Measurements from ENCODE around the gene TM4SF1.

The TM4SF1 gene

DNA sequence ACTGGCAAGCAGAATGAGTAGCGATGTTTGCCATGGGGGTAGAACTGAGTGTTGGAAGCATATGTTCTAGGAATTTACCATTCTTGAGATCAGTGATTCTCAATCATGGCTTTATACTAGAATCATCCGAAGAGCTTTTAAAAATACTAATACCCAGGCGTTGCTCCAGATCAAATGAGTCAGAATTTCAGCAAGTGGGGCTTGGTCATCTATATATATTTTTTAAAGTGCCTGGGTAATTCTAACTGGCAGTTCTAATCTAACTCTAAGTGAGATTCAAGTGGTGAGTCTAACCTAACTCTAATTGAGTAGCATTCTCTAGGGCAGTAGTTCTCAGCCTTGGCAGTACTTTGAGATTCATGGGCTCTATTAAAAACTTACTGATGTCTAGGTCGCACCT, 20.8 kb downstream of the TM4SF1 start:
- no peak for DNase-seq (ENCODE audit: extremely low read depth, low read depth)
- TF ChIP-seq CTCF (IDR thresholded peaks at IDR 0.05; ENCODE audit: low read depth, low read length) = no peak

GRCh38 chr3:149356044-149356592, 21.3 kb downstream of the TM4SF1 start:
- TF ChIP-seq CTCF (IDR thresholded peaks at IDR 0.05; ENCODE audit: low read depth, low read length) = no peak
- DNase-seq (ENCODE audit: extremely low read depth, low read depth) = no peak

DNA sequence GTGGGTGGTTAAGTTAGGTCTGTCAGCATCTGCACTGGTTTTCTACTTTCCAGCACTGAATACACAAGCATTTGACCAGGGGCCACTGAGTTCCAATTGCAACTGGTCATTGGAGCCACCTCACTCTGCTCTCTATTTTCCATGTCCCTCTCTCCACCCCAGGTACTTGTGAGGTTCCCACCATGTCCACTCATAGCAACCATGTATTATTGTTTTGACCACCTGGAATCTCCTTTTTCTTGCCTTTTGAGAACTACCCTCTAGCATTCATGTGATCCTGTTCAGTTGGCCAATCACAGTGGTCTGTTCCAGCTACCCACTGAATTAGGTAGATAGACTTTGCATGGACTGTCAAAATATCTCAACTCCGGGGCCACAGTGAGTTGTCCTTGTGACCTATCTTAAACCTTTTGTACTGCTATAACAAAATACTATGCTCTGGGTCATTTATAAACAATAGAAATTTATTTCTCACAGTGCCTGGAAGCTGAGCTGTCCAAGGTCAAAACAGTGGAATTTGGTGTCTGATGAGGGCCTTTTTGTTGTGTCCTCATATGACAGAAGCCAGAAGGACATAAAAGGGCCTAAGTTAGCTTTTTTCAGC, 23.8 kb downstream of the TM4SF1 start:
- TF ChIP-seq CTCF (IDR thresholded peaks at IDR 0.05; ENCODE audit: low read depth, low read length) = no peak
- DNase-seq (ENCODE audit: extremely low read depth, low read depth) = no peak

- peak; percentile 64 for TF ChIP-seq CTCF (IDR thresholded peaks at IDR 0.05; ENCODE audit: low read depth, low read length)
- no peak for DNase-seq (ENCODE audit: extremely low read depth, low read depth)
These were observed 24.9 kb downstream of the TM4SF1 start for GRCh38 chr3:149352556-149352955.

DNA sequence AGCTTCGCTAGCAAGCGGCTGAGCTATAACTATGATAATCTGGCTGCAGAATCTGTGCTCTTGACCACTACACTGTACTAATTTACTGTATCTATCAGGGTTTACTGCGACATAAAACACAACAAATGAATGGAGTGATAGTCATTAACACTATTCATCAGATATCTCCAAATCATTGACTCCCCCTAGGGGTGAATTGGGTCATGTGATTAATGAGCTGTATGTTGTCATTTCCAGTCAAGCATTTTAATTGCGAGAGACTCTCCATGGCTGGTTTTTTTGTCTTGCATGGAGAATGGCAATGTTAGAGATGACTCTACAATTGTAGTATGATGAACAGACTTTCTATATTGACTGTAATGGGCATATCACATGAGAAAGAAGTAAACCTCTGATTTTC, 33.5 kb downstream of the TM4SF1 start:
- no peak; the same call in none of the 2 replicates for TF ChIP-seq CTCF (IDR thresholded peaks at IDR 0.05; ENCODE audit: low read depth, low read length)
- DNase-seq (ENCODE audit: extremely low read depth, low read depth) = no peak

- no peak for DNase-seq (ENCODE audit: extremely low read depth, low read depth)
- TF ChIP-seq CTCF (IDR thresholded peaks at IDR 0.05; ENCODE audit: low read depth, low read length) = no peak
These were observed 34.8 kb downstream of the TM4SF1 start for GRCh38 chr3:149342413-149343380.
